ENCODE measurements around the gene TNNT2.

Gene TNNT2

GRCh38 chr1:201419256-201419655 is 41.8 kb upstream of the TNNT2 start:
- Histone ChIP-seq H4K20me1 (ENCODE audit: insufficient read depth, low read length) (no peaks in the 10 kb centered on the region), H3K27me3 (replicated peaks; ENCODE audit: insufficient read depth, low read length) (peaks cover 37% of the 10 kb centered on the region), H3K27ac (ENCODE audit: low read length) (no peak overlapping the region), H3K9me3 (replicated peaks; ENCODE audit: insufficient read depth, low read length) (no peaks in the 10 kb centered on the region), H2AFZ (ENCODE audit: low read length) (no peak overlapping the region), H3K4me2 (ENCODE audit: low read depth, low read length) (no peak overlapping the region), H3K4me3 (ENCODE audit: low read length) (no peak overlapping the region), H3K9ac (ENCODE audit: low read length) (no peak overlapping the region), H3K9me2 (replicated peaks; ENCODE audit: insufficient read depth, low read length) (no peaks in the 10 kb centered on the region), H3F3A (ENCODE audit: insufficient read depth, low read length) (no peaks in the 10 kb centered on the region), H3K36me3 (replicated peaks; ENCODE audit: insufficient read depth, low read length) (no peaks in the 10 kb centered on the region), H3K4me1 (ENCODE audit: low read length) (no peaks in the 10 kb centered on the region), H3K79me2 (ENCODE audit: low read length) (no peaks in the 10 kb centered on the region)
- no peak for DNase-seq
- TF ChIP-seq CTCF (IDR thresholded peaks at IDR 0.05; ENCODE audit: low read length) (no peak), EZH2phosphoT487 (IDR thresholded peaks at IDR 0.05; ENCODE audit: low read length) (no peak), EZH2 (optimal IDR thresholded peaks at IDR 0.05; ENCODE audit: low read depth, low read length) (no peak)

- Histone ChIP-seq H3K79me2 (ENCODE audit: low read length) (no peaks in the 10 kb centered on the region), H3K27me3 (replicated peaks; ENCODE audit: insufficient read depth, low read length) (peaks cover 37% of the 10 kb centered on the region), H3F3A (ENCODE audit: insufficient read depth, low read length) (no peaks in the 10 kb centered on the region), H3K9ac (ENCODE audit: low read length) (no peak overlapping the region), H2AFZ (ENCODE audit: low read length) (no peak overlapping the region), H3K36me3 (replicated peaks; ENCODE audit: insufficient read depth, low read length) (no peaks in the 10 kb centered on the region), H4K20me1 (ENCODE audit: insufficient read depth, low read length) (no peaks in the 10 kb centered on the region), H3K9me3 (replicated peaks; ENCODE audit: insufficient read depth, low read length) (no peaks in the 10 kb centered on the region), H3K27ac (ENCODE audit: low read length) (no peak overlapping the region), H3K4me1 (ENCODE audit: low read length) (no peaks in the 10 kb centered on the region), H3K9me2 (replicated peaks; ENCODE audit: insufficient read depth, low read length) (no peaks in the 10 kb centered on the region), H3K4me2 (ENCODE audit: low read depth, low read length) (no peak overlapping the region), H3K4me3 (ENCODE audit: low read length) (no peak overlapping the region)
- TF ChIP-seq EZH2phosphoT487 (IDR thresholded peaks at IDR 0.05; ENCODE audit: low read length) (no peak), CTCF (IDR thresholded peaks at IDR 0.05; ENCODE audit: low read length) (no peak), EZH2 (optimal IDR thresholded peaks at IDR 0.05; ENCODE audit: low read depth, low read length) (no peak)
- DNase-seq, result no peak
These were observed 41.0 kb upstream of the TNNT2 start for GRCh38 chr1:201418461-201418860.

GRCh38 chr1:201414051-201414738 is 36.7 kb upstream of the TNNT2 start:
- TF ChIP-seq EZH2phosphoT487 (IDR thresholded peaks at IDR 0.05; ENCODE audit: low read length) (no peak), CTCF (IDR thresholded peaks at IDR 0.05; ENCODE audit: low read length) (no peak), EZH2 (optimal IDR thresholded peaks at IDR 0.05; ENCODE audit: low read depth, low read length) (no peak)
- no peaks in the 10 kb centered on the region for H4K20me1 ChIP-seq (ENCODE audit: insufficient read depth, low read length)
- DNase-seq, result no peak
- peaks cover 58% of the 10 kb centered on the region for H3K27me3 ChIP-seq (replicated peaks; ENCODE audit: insufficient read depth, low read length)
- H3K36me3 ChIP-seq (replicated peaks; ENCODE audit: insufficient read depth, low read length), result no peaks in the 10 kb centered on the region
- no peak overlapping the region for H3K9ac ChIP-seq (ENCODE audit: low read length)
- no peaks in the 10 kb centered on the region for H3K79me2 ChIP-seq (ENCODE audit: low read length)
- no peak overlapping the region for H3K27ac ChIP-seq (ENCODE audit: low read length)
- H3K4me2 ChIP-seq (ENCODE audit: low read depth, low read length), result no peak overlapping the region
- no peaks in the 10 kb centered on the region for H3K9me2 ChIP-seq (replicated peaks; ENCODE audit: insufficient read depth, low read length)
- H3K4me1 ChIP-seq (ENCODE audit: low read length), result no peaks in the 10 kb centered on the region
- H3K4me3 ChIP-seq (ENCODE audit: low read length), result no peak overlapping the region
- no peaks in the 10 kb centered on the region for H3K9me3 ChIP-seq (replicated peaks; ENCODE audit: insufficient read depth, low read length)
- H3F3A ChIP-seq (ENCODE audit: insufficient read depth, low read length), result no peaks in the 10 kb centered on the region
- no peak overlapping the region for H2AFZ ChIP-seq (ENCODE audit: low read length)
